Erythroblast (primary cell): ENCODE results near the gene DHFR.

Experiments used
- GATA1 ChIP-seq: IDR thresholded peaks from 2 replicates; pipeline ENCODE4 v1.6.1; 2011; ENCODE audit warnings: low read depth, mild to moderate bottlenecking, control low read depth, low read length, moderate library complexity
- POLR2A ChIP-seq: IDR thresholded peaks from 2 replicates; pipeline ENCODE4 v1.6.1; 2011; ENCODE audit warnings: mild to moderate bottlenecking, low read length

GRCh38 chr5:80590766-80591165, 64.0 kb downstream of the DHFR start:
- TF ChIP-seq POLR2A (no peak), GATA1 (no peak)
